H9 (cell line): ENCODE measurements around the gene WIZ. TPM values are rescaled to one million over a fixed set of nuclear protein-coding genes. Genes with fewer than 3 reads are reported as not detected.

Experiments used
- DNase-seq: peaks from one replicate; pipeline ENCODE4 v3.0.0-alpha.2; 2017
- H2AFZ ChIP-seq: one replicate; pipeline ENCODE4 v1.6.1; 2013; ENCODE audit warnings: mild to moderate bottlenecking, low read length, control low read depth, moderate library complexity
- H2AK5ac ChIP-seq: 2 replicates; pipeline ENCODE4 v1.6.1; 2013; ENCODE audit warnings: low read length, control low read depth, mixed read lengths; ENCODE audit not compliant: insufficient read length
- H2BK120ac ChIP-seq: one replicate; pipeline ENCODE4 v1.6.1; 2013; ENCODE audit warnings: low read depth, mild to moderate bottlenecking, low read length, control low read depth, inconsistent platforms; ENCODE audit not compliant: poor library complexity, severe bottlenecking
- H2BK12ac ChIP-seq: 2 replicates; pipeline ENCODE4 v1.6.1; 2013; ENCODE audit warnings: low read length, control low read depth, mixed read lengths, low read depth; ENCODE audit not compliant: insufficient read length
- H2BK15ac ChIP-seq: 2 replicates; pipeline ENCODE4 v1.6.1; 2013; ENCODE audit warnings: low read depth, low read length, control low read depth
- H2BK20ac ChIP-seq: one replicate; pipeline ENCODE4 v1.6.1; 2013; ENCODE audit warnings: low read depth, mild to moderate bottlenecking, low read length, control low read depth, inconsistent platforms; ENCODE audit not compliant: poor library complexity, severe bottlenecking
- H2BK5ac ChIP-seq: 2 replicates; pipeline ENCODE4 v1.6.1; 2013; ENCODE audit warnings: low read length, control low read depth, mixed read lengths; ENCODE audit not compliant: insufficient read length
- H3K14ac ChIP-seq: 2 replicates; pipeline ENCODE4 v1.6.1; 2013; ENCODE audit warnings: low read length, control low read depth; ENCODE audit not compliant: insufficient read depth
- H3K18ac ChIP-seq: 2 replicates; pipeline ENCODE4 v1.6.1; 2013; ENCODE audit warnings: low read depth, mild to moderate bottlenecking, mixed read lengths, low read length, control low read depth; ENCODE audit not compliant: insufficient read length
- H3K23ac ChIP-seq: 2 replicates; pipeline ENCODE4 v1.6.1; 2013; ENCODE audit warnings: low read length, control low read depth, mixed read lengths, low read depth; ENCODE audit not compliant: insufficient read length
- H3K23me2 ChIP-seq: 2 replicates; pipeline ENCODE4 v1.6.1; 2013; ENCODE audit warnings: low read depth, mild to moderate bottlenecking, mixed read lengths, low read length, control low read depth; ENCODE audit not compliant: insufficient read length, poor library complexity, severe bottlenecking
- H3K27ac ChIP-seq: 2 replicates; pipeline ENCODE4 v1.5.1; 2013; ENCODE audit warnings: low read length, control low read depth, mixed read lengths, low read depth; ENCODE audit not compliant: insufficient read length
- H3K27me3 ChIP-seq: 2 replicates; pipeline ENCODE4 v1.6.1; 2013; ENCODE audit warnings: low read length, control low read depth, inconsistent platforms; ENCODE audit not compliant: insufficient read depth
- H3K4ac ChIP-seq: 2 replicates; pipeline ENCODE4 v1.6.1; 2013; ENCODE audit warnings: low read depth, mild to moderate bottlenecking, control low read depth, inconsistent platforms, low read length, moderate library complexity
- H3K4me1 ChIP-seq: 2 replicates; pipeline ENCODE4 v1.6.1; 2013; ENCODE audit warnings: low read length, control low read depth, inconsistent platforms; ENCODE audit not compliant: insufficient read depth
- H3K4me2 ChIP-seq: 2 replicates; pipeline ENCODE4 v1.6.1; 2013; ENCODE audit warnings: low read length, control low read depth, mixed read lengths; ENCODE audit not compliant: insufficient read length, insufficient read depth
- H3K56ac ChIP-seq: 2 replicates; pipeline ENCODE4 v1.6.1; 2013; ENCODE audit warnings: low read depth, mild to moderate bottlenecking, mixed read lengths, low read length, control low read depth; ENCODE audit not compliant: insufficient read length
- H3K79me1 ChIP-seq: 2 replicates; pipeline ENCODE4 v1.6.1; 2013; ENCODE audit warnings: low read depth, mild to moderate bottlenecking, moderate library complexity, low read length, control low read depth, inconsistent platforms; ENCODE audit not compliant: insufficient read depth, poor library complexity, severe bottlenecking
- H3K79me2 ChIP-seq: 2 replicates; pipeline ENCODE4 v1.6.1; 2013; ENCODE audit warnings: low read length, control low read depth, inconsistent platforms; ENCODE audit not compliant: insufficient read depth
- H3K9ac ChIP-seq: 2 replicates; pipeline ENCODE4 v1.6.1; 2013; ENCODE audit warnings: low read length, control low read depth, mixed read lengths; ENCODE audit not compliant: insufficient read length; ENCODE audit errors: extremely low read depth
- H3K9me3 ChIP-seq: one replicate; pipeline ENCODE4 v1.6.1; 2013; ENCODE audit warnings: low read depth, low read length, inconsistent platforms; ENCODE audit not compliant: control insufficient read depth
- H3T11ph ChIP-seq: one replicate; pipeline ENCODE4 v1.6.1; 2013; ENCODE audit warnings: mild to moderate bottlenecking, low read length, control low read depth, inconsistent platforms
- H4K20me1 ChIP-seq: one replicate; pipeline ENCODE4 v1.6.1; 2013; ENCODE audit not compliant: control insufficient read depth, insufficient read length, insufficient read depth
- H4K5ac ChIP-seq: 2 replicates; pipeline ENCODE4 v1.6.1; 2013; ENCODE audit warnings: low read depth, mild to moderate bottlenecking, mixed read lengths, low read length, control low read depth; ENCODE audit not compliant: insufficient read length
- H4K8ac ChIP-seq: replicated peaks from 2 replicates; pipeline ENCODE4 v1.6.1; 2013; ENCODE audit warnings: low read length, control low read depth, mixed read lengths, low read depth; ENCODE audit not compliant: insufficient read length
- H4K91ac ChIP-seq: 2 replicates; pipeline ENCODE4 v1.6.1; 2013; ENCODE audit warnings: low read depth, mild to moderate bottlenecking, moderate library complexity, mixed read lengths, low read length, control low read depth; ENCODE audit not compliant: insufficient read length
- H3K27ac Mint-ChIP-seq, 3 experiments: 2 replicates in 2 of 3; 3 replicates in 1 of 3; pipeline ENCODE4 v1.8.0; 2020 to 2021; ENCODE audit warnings: mixed read lengths in 3 of 3, mild to moderate bottlenecking in 1 of 3, moderate library complexity in 1 of 3
- H3K27me3 Mint-ChIP-seq: 2 replicates; pipeline ENCODE4 v1.8.0; 2021; ENCODE audit warnings: low read depth, mild to moderate bottlenecking, moderate library complexity, mixed read lengths
- H3K36me3 Mint-ChIP-seq, 3 experiments: 2 replicates in 2 of 3; 3 replicates in 1 of 3; pipeline ENCODE4 v1.8.0; 2020 to 2021; ENCODE audit warnings: low read depth in 3 of 3, mixed read lengths in 3 of 3; ENCODE audit not compliant: insufficient read depth in 1 of 3
- H3K4me1 Mint-ChIP-seq, 2 experiments: 2 replicates each; pipeline ENCODE4 v1.8.0; 2020; ENCODE audit warnings: mixed read lengths in 2 of 2
- H3K4me3 Mint-ChIP-seq, 2 experiments: 2 replicates in 1 of 2; 3 replicates in 1 of 2; pipeline ENCODE4 v1.8.0; 2020 to 2021; ENCODE audit warnings: mild to moderate bottlenecking in 2 of 2, mixed read lengths in 2 of 2, moderate library complexity in 1 of 2
- H3K9me3 Mint-ChIP-seq, 2 experiments: 2 replicates in 1 of 2; 3 replicates in 1 of 2; pipeline ENCODE4 v1.8.0; 2020; ENCODE audit warnings: mild to moderate bottlenecking in 2 of 2, mixed read lengths in 2 of 2, moderate library complexity in 1 of 2
- WGBS: extraction: QIAGEN DNeasy Blood & Tissue Kit; methylation state at CpG from one replicate; pipeline ENCODE4 v1.1.7; 2013; ENCODE audit warnings: missing lambda C conversion rate, low lambda C conversion rate, mixed read lengths; ENCODE audit not compliant: insufficient read length; ENCODE audit errors: extremely low coverage; 5-methylcytosine and 5-hydroxymethylcytosine counted together
- total RNA-seq: library from RNA; stranded (reverse); gene quantifications from 2 replicates; pipeline ENCODE4 v1.2.1, GENCODE V29; 2021
- TF ChIP-seq, protein P1 (sequence below): fragments of 200-600 bp; sonication (generic); conservative IDR thresholded peaks from 3 replicates; pipeline ENCODE4 v1.8.0; 2021; ENCODE audit warnings: antibody characterized with exemption, mild to moderate bottlenecking

WIZ gene
- total RNA-seq, 1 experiment from 2014 or later: 33.3 TPM

DNA sequence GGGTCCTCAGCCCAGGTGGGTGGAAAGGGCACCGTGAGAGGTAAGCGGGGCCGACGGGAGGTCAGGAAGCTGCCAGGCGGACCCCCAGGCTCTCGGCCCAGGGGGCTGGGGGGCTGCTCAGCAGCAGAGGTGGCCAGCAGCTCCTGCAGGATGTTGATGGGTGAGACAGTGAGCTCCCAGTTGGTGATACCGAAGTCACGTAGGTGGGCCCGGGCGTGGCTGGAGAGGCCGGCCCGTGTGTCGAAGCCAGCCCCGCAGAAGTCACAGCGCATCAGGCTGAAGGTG is 13.0 kb downstream of the WIZ start:
- TF ChIP-seq, protein P1, sequence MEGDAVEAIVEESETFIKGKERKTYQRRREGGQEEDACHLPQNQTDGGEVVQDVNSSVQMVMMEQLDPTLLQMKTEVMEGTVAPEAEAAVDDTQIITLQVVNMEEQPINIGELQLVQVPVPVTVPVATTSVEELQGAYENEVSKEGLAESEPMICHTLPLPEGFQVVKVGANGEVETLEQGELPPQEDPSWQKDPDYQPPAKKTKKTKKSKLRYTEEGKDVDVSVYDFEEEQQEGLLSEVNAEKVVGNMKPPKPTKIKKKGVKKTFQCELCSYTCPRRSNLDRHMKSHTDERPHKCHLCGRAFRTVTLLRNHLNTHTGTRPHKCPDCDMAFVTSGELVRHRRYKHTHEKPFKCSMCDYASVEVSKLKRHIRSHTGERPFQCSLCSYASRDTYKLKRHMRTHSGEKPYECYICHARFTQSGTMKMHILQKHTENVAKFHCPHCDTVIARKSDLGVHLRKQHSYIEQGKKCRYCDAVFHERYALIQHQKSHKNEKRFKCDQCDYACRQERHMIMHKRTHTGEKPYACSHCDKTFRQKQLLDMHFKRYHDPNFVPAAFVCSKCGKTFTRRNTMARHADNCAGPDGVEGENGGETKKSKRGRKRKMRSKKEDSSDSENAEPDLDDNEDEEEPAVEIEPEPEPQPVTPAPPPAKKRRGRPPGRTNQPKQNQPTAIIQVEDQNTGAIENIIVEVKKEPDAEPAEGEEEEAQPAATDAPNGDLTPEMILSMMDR: no peak
- no peak overlapping the region for H2AFZ ChIP-seq
- no peak for DNase-seq
- no peak overlapping the region for H3K27ac ChIP-seq
- H3K56ac ChIP-seq: no peak overlapping the region
- H3K9me3 ChIP-seq: no peaks in the 10 kb centered on the region
- H2BK20ac ChIP-seq: no peak overlapping the region
- H2BK12ac ChIP-seq: no peak overlapping the region
- Mint-ChIP-seq H3K9me3 (no peaks in the 10 kb centered on the region; a peak in 1 of 5 replicates), H3K4me1 (peaks cover 7 to 9% of the 10 kb centered on the region in 2 experiments), H3K27ac (no peak overlapping the region), H3K4me3 (no peak overlapping the region), H3K36me3 (no peaks in the 10 kb centered on the region; a peak in 1 of 7 replicates), H3K27me3 (no peaks in the 10 kb centered on the region)
- H3T11ph ChIP-seq: no peak overlapping the region
- no peak overlapping the region for H3K23ac ChIP-seq
- H3K79me1 ChIP-seq: no peaks in the 10 kb centered on the region
- no peak overlapping the region for H3K4ac ChIP-seq
- H3K9ac ChIP-seq: no peak overlapping the region
- H3K14ac ChIP-seq: no peak overlapping the region
- H4K5ac ChIP-seq: no peak overlapping the region
- H4K20me1 ChIP-seq: no peaks in the 10 kb centered on the region
- no peak overlapping the region for H2BK5ac ChIP-seq
- no peak overlapping the region for H2BK15ac ChIP-seq
- H2BK120ac ChIP-seq: no peak overlapping the region
- H3K18ac ChIP-seq: no peak overlapping the region
- H3K4me2 ChIP-seq: no peak overlapping the region
- H4K91ac ChIP-seq: no peak overlapping the region
- no peaks in the 10 kb centered on the region; the same call in 1 of the 2 replicates for H3K79me2 ChIP-seq
- H3K4me1 ChIP-seq: no peaks in the 10 kb centered on the region
- H2AK5ac ChIP-seq: no peak overlapping the region
- no peaks in the 10 kb centered on the region for H3K27me3 ChIP-seq
- WGBS: no CpG with 5 or more reads among the region's 15 CpGs
- H3K23me2 ChIP-seq: peaks cover 11% of the 10 kb centered on the region
- no peak overlapping the region for H4K8ac ChIP-seq
